ENCODE measurements around the gene EP400. TPM values are rescaled to one million over a fixed set of nuclear protein-coding genes. Genes with fewer than 3 reads are reported as not detected.

EP400 gene
- total RNA-seq, 1 experiment from 2014 or later = 61.7 TPM

DNA sequence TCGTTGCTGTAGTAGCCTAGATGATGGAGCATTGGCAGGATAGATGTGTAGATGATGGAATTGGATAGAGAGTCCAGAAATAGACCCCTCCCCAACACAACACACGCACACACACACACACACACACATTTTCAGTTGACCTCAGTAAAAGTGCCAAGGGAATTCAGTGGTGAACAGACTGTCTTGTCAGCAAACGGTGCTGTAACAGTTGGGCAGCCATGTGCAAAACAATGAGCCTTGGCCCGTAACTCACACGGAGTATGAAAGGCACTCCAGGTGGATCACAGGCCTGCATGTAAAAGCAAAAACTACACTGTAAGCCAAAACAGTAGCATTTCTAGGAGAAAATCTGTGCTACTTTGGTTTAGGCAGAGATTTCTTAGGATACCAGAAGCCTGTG, 106.6 kb downstream of the EP400 start:
- Mint-ChIP-seq H3K4me1 (no peaks in the 10 kb centered on the region), H3K27ac (no peak overlapping the region), H3K36me3 (ENCODE audit: insufficient read depth in 1 of 3, low read depth in 3 of 3) (peaks cover 32 to 75% (median 66%) of the 10 kb centered on the region in 3 experiments), H3K4me3 (no peak overlapping the region), H3K9me3 (0 out of 5 replicates have a peak, but pooled peaks cover 0 to under 1% of the 10 kb centered on the region in 2 experiments), H3K27me3 (ENCODE audit: low read depth) (no peaks in the 10 kb centered on the region)
- Histone ChIP-seq H4K91ac (ENCODE audit: insufficient read length, low read depth, low read length) (no peak overlapping the region), H4K8ac (replicated peaks; ENCODE audit: insufficient read length, low read depth, low read length) (no peak overlapping the region), H2AK5ac (ENCODE audit: insufficient read length, low read length) (no peak overlapping the region), H3K23ac (ENCODE audit: insufficient read length, low read depth, low read length) (no peak overlapping the region), H3K4me1 (ENCODE audit: insufficient read depth, low read length) (no peaks in the 10 kb centered on the region), H3K27ac (ENCODE audit: insufficient read length, low read depth, low read length) (no peak overlapping the region), H3K79me1 (ENCODE audit: insufficient read depth, low read depth, low read length, poor library complexity, severe bottlenecking) (no peaks in the 10 kb centered on the region), H3K27me3 (ENCODE audit: insufficient read depth, low read length) (no peaks in the 10 kb centered on the region), H3K14ac (ENCODE audit: insufficient read depth, low read length) (no peak overlapping the region), H4K20me1 (ENCODE audit: control insufficient read depth, insufficient read depth, insufficient read length) (no peaks in the 10 kb centered on the region), H3K9ac (ENCODE audit: extremely low read depth, insufficient read length, low read length) (no peak overlapping the region), H3K79me2 (ENCODE audit: insufficient read depth, low read length) (no peaks in the 10 kb centered on the region), H2AFZ (ENCODE audit: low read length) (no peak overlapping the region), H2BK12ac (ENCODE audit: insufficient read length, low read depth, low read length) (no peak overlapping the region), H4K5ac (ENCODE audit: insufficient read length, low read depth, low read length) (no peak overlapping the region), H3K4me2 (ENCODE audit: insufficient read depth, insufficient read length, low read length) (no peak overlapping the region), H2BK20ac (ENCODE audit: low read depth, low read length, poor library complexity, severe bottlenecking) (no peak overlapping the region), H2BK5ac (ENCODE audit: insufficient read length, low read length) (no peak overlapping the region), H2BK15ac (ENCODE audit: low read depth, low read length) (no peak overlapping the region), H3K56ac (ENCODE audit: insufficient read length, low read depth, low read length) (no peak overlapping the region), H3K18ac (ENCODE audit: insufficient read length, low read depth, low read length) (no peak overlapping the region), H2BK120ac (ENCODE audit: low read depth, low read length, poor library complexity, severe bottlenecking) (no peak overlapping the region), H3K9me3 (ENCODE audit: control insufficient read depth, low read depth, low read length) (no peaks in the 10 kb centered on the region), H3K23me2 (ENCODE audit: insufficient read length, low read depth, low read length, poor library complexity, severe bottlenecking) (no peaks in the 10 kb centered on the region), H3T11ph (ENCODE audit: low read length) (no peak overlapping the region), H3K4ac (ENCODE audit: low read depth, low read length) (no peak overlapping the region)
- no peak for DNase-seq
- no CpG with 5 or more reads among the region's 5 CpGs for WGBS (ENCODE audit: extremely low coverage, insufficient read length, low lambda C conversion rate)
- TF ChIP-seq, protein P1, sequence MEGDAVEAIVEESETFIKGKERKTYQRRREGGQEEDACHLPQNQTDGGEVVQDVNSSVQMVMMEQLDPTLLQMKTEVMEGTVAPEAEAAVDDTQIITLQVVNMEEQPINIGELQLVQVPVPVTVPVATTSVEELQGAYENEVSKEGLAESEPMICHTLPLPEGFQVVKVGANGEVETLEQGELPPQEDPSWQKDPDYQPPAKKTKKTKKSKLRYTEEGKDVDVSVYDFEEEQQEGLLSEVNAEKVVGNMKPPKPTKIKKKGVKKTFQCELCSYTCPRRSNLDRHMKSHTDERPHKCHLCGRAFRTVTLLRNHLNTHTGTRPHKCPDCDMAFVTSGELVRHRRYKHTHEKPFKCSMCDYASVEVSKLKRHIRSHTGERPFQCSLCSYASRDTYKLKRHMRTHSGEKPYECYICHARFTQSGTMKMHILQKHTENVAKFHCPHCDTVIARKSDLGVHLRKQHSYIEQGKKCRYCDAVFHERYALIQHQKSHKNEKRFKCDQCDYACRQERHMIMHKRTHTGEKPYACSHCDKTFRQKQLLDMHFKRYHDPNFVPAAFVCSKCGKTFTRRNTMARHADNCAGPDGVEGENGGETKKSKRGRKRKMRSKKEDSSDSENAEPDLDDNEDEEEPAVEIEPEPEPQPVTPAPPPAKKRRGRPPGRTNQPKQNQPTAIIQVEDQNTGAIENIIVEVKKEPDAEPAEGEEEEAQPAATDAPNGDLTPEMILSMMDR (conservative IDR thresholded peaks at IDR 0.05) = no peak
